NCI-H2081 treated with DMSO at 0.1 percent for 48 hours (cell line): Measurements from ENCODE around the gene BIN1.

Experiments
- DNase-seq: peaks from one replicate; lab custom pipeline; 2025; lab: John Stamatoyannopoulos, UW

The BIN1 gene

GRCh38 chr2:127106991-127107621 is at the start of gene BIN1:
TSS of gene BIN1 (minus strand) at chr2:127107154. CDS start at chr2:127106943, 211 bp downstream.
- peak; percentile 35 for DNase-seq

- no peak for DNase-seq
Observed at GRCh38 chr2:127155947-127156346, 49.0 kb upstream of the BIN1 start.

- DNase-seq, result no peak
Observed at GRCh38 chr2:127155028-127155581, 48.2 kb upstream of the BIN1 start.

- DNase-seq, result no peak
Observed at GRCh38 chr2:127154396-127154795, 47.4 kb upstream of the BIN1 start.

- no peak for DNase-seq
Observed at GRCh38 chr2:127153691-127154158, 46.8 kb upstream of the BIN1 start.

GRCh38 chr2:127150996-127151395 is 44.0 kb upstream of the BIN1 start:
- DNase-seq, result no peak

GRCh38 chr2:127149384-127149783 is 42.4 kb upstream of the BIN1 start:
- DNase-seq, result no peak

GRCh38 chr2:127146820-127147502 is 40.0 kb upstream of the BIN1 start:
- no peak for DNase-seq

GRCh38 chr2:127146071-127146725 is 39.2 kb upstream of the BIN1 start:
- DNase-seq, result no peak

GRCh38 chr2:127145280-127145895 is 38.4 kb upstream of the BIN1 start:
- no peak for DNase-seq

- no peak for DNase-seq
Observed at GRCh38 chr2:127143841-127144782, 37.2 kb upstream of the BIN1 start.

- no peak for DNase-seq
Observed at GRCh38 chr2:127142663-127143630, 36.0 kb upstream of the BIN1 start.

- no peak for DNase-seq
Observed at GRCh38 chr2:127140538-127140937, 33.6 kb upstream of the BIN1 start.

- no peak for DNase-seq
Observed at GRCh38 chr2:127139766-127140165, 32.8 kb upstream of the BIN1 start.

- DNase-seq, result no peak
Observed at GRCh38 chr2:127138281-127138680, 31.3 kb upstream of the BIN1 start.

- DNase-seq, result no peak
Observed at GRCh38 chr2:127137741-127138140, 30.8 kb upstream of the BIN1 start.

GRCh38 chr2:127137225-127137624 is 30.3 kb upstream of the BIN1 start:
- DNase-seq, result no peak

- DNase-seq, result no peak
Observed at GRCh38 chr2:127134833-127135830, 28.2 kb upstream of the BIN1 start.

- no peak for DNase-seq
Observed at GRCh38 chr2:127134235-127134634, 27.3 kb upstream of the BIN1 start.
